Esophagus muscularis mucosa (tissue), 4 donors: ENCODE data around the gene MBIP.
"Not testable (repeated sequence)": the region's sequence is repeated elsewhere in the genome, so short reads cannot be mapped to it uniquely, and the experiment has no call there.

Experiments
- CTCF ChIP-seq, 3 experiments: fragments of 200-600 bp in 2 of 3; fragments of 450-650 bp in 1 of 3; sonication (generic) in 2 of 3; IDR thresholded peaks; one replicate each; pipeline ENCODE4 v1.5.1; 2017 to 2019; ENCODE audit warnings: antibody characterized with exemption in 3 of 3, mild to moderate bottlenecking in 2 of 3, moderate library complexity in 1 of 3
- EP300 ChIP-seq: sonication (generic); formaldehyde crosslinking; IDR thresholded peaks from one replicate; pipeline ENCODE4 v1.6.1; 2017; ENCODE audit warnings: antibody characterized with exemption
- POLR2A ChIP-seq: fragments of 450-650 bp; IDR thresholded peaks from one replicate; pipeline ENCODE4 v1.6.1; 2017; ENCODE audit warnings: antibody characterized with exemption, moderate library complexity, mild to moderate bottlenecking, low read depth
- POLR2AphosphoS5 ChIP-seq, 2 donors: sonication (generic); formaldehyde crosslinking; IDR thresholded peaks; one replicate each; pipeline ENCODE4 v1.6.1; 2017; ENCODE audit warnings: antibody characterized with exemption in 2 of 2

- TF ChIP-seq CTCF (IDR thresholded peaks at IDR 0.05); POLR2AphosphoS5 (IDR thresholded peaks at IDR 0.05); POLR2A; EP300: not testable (repeated sequence)
These were observed 7.1 kb upstream of the MBIP start for GRCh38 chr14:36327573-36327972.
